NCI-H1694 treated with DMSO at 0.1 percent for 48 hours (cell line): ENCODE measurements around the gene FOXJ2.
A peak's percentile ranks its signal among the peaks of the same experiment; 100 is the strongest.
"Not testable (repeated sequence)": the region's sequence is repeated elsewhere in the genome, so short reads cannot be mapped to it uniquely, and the experiment has no call there.

ENCODE experiments used
- DNase-seq: peaks from one replicate; lab custom pipeline; 2025; lab: John Stamatoyannopoulos, UW

Gene FOXJ2

DNA sequence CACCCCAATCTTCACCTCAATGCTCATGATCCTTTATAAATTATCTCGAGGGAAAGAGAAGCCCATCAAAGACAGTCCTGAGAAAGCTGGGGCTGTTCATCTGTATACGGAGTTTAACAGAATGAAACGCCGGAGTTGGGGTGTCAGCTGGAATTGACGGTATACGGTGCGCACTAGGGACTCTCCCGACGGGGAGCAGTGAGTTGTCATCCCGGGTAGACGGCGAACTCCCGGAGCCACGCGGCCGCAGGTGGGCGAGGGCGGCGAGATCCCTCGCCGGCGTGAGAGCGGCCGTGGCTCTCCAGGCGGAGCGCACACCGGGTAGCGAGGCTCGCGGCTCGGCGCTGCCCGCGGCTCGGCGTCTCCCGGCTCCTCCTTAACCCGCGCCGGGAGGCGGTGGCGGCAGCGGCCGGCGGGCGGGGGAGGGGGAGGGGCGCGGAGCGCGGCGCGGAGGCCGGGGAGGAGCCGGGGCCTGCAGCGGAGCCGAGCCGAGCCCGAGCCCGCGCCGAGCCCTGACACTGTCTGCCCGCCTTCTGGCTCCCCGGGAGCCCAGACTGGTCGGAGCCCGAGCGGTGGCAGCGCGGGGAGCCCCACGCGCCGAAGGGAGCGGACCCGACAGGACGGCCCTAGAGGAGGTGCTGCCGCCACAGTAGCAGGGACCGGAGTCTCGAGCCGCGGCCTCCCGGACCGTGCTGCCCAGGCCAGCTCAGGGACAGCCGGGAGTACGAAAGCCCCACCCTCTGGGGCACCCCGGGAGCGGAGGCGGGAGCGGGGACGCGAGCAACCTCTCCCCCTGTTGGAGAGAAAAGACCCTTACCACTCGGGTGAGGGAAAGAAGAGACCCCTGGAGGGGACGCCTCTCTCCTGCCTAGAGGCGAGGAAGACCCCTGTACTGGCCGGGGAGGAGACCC is at the start of gene FOXJ2:
Gene FOXJ2, plus strand, starts transcription at position 475 of the 911 bp plus-strand sequence. CDS start 7,117 bp downstream, outside the sequence.
- DNase-seq, result peak; percentile 29

DNA sequence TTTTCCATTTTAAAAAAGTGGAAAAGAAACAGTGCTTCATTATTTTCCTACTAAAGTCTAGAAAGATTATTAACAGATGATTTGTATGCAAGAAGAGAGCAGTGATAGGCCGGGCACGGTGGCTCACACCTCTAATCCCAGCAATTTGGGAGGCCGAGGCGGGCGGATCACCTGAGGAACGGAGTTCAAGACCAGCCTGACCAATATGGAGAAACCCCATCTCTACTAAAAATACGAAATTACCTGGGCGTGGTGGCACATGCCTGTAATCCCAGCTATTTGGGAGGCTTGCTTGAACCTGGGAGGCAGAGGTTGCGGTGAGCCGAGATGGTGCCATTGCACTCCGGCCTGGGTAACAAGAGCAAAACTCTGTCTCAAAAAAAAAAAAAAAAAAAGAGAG is 49.5 kb upstream of the FOXJ2 start:
- not testable (repeated sequence) for DNase-seq

DNA sequence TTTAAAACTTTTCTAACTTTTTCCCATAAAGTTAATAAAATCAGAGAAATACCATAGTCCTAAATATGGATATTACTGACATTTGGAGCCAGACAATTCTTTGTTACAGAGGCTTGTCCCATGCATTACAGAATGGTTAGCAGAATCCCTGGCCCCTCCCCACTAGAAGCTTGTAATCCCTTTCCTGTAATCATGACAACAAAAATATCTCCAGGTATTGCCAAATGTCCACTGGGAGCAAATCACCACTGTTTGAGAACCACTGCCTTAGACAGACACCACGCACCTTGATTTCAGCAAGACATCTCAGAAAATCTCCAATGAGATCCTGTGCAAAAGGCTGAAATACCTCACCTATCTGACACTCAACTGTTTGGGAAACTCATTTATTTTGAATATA is 49.1 kb upstream of the FOXJ2 start:
- not testable (repeated sequence) for DNase-seq

DNA sequence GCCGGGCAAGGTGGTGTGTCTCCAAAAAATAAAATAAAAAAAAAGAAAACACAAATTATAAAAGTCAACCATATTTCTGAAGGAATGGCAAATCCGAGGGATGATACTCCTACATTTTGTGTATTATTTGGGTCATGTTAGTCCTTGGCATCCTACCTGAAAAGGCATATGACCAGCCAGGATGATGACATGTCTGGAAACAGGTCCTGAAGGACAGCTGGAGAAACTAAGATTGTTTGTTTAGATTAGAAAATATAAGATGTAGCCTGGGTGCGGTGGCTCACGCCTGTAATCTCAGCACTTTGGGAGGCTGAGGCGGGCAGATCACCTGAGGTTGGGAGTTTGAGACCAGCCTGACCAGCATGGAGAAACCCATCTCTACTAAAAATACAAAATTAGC is 47.6 kb upstream of the FOXJ2 start:
- no peak for DNase-seq

DNA sequence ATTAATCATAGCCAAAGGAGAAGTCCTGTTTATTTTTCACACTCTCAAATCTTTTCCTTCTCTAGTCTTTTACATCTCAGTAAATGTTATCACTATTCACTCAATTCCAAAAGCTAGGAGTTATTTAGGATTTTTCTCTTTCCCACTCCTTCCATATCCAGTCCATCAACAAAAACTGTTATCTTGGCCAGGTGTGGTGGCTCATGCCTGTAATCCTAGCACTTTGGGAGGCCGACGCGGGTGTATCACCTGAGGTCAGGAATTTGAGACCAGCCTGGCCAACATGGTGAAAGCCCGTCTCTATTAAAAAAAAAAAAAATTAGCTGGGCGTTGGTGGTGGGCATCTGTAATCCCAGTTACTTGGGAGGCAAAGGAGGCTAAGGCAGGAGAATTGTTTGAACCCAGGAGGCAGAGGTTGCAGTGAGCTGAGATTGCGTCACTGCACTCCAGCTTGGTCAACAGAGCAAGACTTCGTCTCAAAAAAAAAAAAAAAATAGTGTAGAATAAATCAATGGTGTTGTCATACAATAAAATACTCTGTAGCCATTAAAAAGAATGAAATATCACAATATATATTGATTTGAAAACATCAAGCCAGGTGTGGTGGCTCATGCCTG is 46.6 kb upstream of the FOXJ2 start:
- DNase-seq, result no peak

DNA sequence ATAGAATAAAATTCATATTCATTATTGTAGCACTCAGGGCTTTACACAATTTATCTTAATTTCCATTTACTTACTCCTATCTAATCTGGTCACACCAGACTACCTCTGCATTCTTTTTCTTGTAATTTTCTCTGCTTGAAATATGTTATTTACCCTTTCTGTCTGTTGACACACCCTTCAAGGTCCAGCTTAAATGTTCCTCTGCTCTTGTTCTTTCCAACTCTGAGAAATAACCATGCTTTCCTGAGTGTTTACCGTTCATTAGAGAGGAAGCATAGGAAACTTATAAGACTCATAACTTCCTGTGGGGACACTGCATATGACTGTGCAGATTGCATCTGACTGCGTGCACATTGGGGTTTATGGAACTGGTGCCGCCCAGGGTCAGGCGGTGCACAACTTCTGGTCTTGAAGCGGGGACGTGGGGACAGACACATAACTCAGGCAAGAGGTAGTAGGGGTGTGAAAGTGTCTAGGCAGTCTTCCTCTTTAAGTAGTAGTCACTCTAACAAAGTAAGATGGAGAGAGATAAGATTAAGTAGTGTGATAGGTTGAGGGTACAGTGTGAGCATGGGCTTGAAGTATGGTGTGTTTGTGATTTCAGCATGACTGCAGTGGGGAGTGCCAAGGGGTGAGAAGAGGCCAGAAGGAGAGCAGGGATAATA is 42.6 kb upstream of the FOXJ2 start:
- no peak for DNase-seq

DNA sequence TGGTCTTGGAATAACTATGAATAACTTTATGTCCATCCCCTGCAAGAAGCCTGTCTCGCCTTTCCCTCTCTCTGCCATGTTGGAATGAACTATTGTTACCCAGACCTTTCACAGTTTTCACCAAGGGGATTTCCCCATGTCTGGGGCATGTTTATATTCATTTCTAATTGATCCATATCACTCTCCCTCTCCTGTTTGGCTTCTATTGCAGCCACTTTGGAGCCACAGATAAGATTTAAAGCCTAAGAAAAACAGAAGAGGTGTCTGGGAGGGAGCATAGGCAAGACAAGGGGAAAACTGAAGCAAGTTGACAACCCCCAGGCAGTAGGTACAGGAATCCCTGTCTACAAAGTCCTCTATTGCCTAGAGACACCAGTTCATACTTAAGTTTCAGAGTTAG is 41.0 kb upstream of the FOXJ2 start:
- no peak for DNase-seq

DNA sequence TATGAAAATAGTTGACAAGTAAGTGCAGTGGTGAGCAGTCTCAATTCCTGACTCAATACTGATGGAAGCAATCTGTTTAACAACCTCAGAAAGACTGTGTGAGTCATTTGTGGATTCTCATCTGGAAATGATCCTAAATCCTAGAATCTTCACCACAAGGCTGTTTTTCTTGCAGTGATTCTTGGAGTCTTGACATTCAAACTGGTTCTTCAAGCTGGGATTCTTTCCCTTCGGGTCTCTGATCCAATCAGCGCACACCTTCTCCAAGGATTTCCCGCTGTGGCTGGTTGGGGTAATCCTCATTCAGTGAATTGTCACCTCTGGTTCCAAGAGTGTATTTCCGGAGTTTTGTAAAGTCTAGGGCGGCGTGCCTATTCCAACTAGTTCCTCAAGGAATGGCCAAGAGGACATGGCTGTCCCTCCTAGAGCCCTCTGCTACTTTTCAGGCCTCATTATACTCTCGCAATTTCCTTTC is 37.7 kb upstream of the FOXJ2 start:
- DNase-seq, result no peak

DNA sequence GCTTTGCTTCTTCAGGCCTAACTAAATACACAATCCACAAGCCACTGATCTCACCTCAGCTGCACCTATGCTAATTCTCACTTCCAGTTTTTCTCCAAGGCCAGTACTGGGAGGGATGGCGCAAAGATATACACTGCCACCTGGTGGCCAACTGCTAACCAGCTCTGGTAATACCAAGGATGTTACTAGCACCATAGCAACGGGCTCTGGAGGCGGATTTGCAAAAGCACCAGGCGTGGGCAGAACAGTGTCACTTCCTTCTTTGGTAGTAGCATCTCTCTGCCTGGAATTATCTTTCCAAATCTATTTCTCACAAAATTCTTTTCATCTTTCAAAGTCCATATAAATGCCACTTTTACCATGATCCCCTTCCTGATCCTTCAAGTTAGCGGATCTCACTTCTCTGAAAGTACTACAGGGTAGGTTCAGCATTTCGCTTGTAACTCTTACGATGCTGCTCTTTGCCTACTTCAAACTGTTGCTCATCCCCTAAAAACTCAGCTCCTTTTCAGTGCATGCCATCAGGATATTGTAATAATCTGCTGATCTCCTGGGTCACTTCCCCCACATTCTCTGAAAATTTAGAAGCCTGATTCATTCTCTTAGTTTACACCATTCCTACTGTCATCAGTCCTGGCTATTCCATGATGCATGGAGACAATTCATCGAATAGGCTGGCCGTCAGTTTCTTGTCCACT is 37.1 kb upstream of the FOXJ2 start:
- DNase-seq, result peak; percentile 27

DNA sequence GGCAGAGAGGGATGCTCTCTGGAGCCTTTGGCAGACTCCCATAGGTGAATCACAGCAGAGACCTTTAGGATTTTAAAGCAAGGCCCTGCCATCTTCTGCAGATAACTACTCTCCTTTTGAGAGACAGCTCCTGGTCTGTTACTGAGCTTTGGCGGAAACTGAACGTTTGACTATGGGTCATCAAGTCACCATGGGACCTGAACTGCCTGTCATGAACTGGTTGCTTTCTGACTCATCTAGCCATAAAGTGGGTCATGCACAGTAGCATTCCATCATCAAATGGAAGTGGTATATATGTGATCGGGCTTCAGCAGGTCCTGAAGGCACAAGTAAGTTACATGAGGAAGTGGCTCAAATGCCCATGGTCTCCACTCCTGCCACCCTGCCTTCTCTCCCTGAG is 31.7 kb upstream of the FOXJ2 start:
- DNase-seq, result not testable (repeated sequence)

DNA sequence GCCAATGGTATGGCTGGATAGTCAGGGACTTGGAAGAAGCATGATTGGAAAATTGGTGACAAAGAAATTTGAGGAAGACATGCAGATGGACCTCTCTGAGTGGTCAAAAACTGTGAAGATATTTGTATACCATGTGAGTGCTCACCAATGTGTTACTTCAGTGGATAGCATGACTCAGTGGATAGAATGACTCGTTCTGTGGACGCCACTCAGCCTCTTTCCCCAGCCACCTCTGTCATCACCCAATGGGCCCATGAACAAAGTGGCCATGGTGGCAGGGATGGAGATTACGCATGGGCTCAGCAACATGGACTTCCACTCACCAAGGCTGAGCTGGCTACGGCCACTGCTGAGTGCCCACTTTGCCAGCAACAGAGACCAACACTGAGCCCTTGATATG is 31.0 kb upstream of the FOXJ2 start:
- DNase-seq, result not testable (repeated sequence)

DNA sequence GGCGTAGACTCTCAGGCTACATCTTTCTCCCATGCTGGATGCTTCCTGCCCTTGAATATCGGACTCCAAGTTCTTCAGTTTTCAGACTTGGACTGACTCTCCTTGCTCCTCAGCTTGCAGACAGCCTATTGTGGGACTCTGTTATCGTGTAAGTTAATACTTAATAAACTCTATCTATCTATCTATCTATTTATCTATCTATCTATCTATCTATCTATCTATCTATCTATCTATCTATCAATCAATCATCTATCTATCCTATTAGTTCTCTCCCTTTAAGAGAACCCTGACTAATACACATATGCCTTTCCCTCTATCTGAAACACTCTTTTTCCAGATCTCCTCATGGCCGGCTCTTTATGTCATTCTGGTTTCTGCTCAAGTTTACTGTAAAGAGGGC is 27.6 kb upstream of the FOXJ2 start:
- DNase-seq, result not testable (repeated sequence)

DNA sequence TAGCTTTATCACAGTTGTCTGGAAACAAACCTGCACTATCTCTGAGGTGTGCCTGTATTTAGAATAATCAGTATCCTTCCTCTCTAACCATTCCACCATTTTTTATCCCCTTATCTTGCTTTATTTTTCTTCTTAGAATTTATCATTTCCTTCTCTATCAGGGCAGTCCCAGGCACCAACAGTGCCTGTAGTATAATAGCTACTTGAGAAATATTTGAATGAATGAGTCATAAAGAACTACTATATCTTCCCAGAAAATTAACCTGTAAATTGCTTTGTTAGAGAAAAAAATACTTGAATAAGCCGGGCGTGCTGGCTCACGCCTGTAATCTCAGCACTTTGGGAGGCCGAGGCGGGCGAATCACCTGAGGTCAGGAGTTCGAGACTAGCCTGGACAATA is 21.2 kb upstream of the FOXJ2 start:
- DNase-seq, result no peak

DNA sequence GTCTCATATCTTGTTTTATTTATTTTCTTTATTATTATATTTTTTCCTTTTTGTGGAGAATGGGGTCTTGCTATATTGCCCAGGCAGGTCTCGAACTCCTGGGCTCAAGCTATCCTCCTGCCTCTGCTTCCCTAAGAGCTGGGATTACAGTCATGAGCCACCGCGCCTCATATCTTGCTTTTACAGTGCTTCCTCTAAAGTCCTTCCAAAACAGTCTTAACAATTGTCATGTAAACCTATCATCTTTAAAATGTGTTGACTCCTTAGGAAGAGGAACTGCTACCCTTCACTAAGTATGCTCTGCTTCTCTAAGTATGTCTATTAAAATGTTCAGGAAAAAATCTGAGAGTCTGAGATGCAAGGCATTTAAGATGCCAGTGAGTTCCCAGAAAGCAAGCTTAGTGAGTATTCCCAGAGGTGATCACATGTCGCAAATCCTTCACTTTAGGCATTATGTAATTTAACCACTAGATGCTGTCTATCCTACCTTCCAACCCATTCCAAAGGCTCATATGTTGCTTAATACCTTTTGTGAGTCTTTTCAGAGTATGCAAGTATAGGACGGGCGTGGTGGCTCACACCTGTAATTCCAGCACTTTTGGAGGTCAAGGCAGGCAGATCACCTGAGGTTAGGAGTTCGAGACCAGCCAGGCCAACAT is 19.7 kb upstream of the FOXJ2 start:
- no peak for DNase-seq

DNA sequence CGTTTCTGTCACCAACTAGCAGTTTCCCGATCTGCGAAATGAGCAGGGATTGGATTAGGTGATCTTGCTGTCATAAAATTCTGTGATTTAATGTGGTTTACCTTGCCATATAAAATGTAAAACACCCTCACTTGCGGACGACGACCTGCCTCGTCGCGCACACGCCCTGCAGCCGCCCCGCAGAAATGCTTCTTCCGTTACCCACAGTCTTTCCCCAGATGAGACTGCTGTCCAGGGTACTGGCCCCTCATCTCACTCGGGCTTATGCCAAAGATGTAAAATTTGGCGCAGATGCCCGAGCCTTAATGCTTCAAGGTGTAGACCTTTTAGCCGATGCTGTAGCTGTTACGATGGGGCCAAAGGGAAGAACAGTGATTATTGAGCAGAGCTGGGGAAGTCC is 17.7 kb upstream of the FOXJ2 start:
- no peak for DNase-seq

DNA sequence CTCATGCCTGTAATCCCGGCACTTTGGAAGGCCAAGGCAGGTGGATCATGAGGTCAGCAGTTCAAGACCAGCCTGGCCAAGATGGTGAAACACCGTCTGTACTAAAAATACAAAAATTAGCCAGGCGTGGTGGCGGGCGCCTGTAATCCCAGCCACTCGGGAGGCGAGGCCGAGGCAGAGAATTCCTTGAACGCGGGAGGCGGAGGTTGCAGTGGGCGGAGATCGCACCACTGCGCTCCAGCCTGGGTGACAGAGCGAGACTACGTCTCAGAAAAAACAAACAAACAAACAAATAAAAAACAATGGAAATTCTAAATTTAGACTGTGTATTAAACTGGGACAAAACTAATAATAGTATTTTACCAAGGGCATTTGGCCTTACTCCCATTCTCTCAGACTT is 14.3 kb upstream of the FOXJ2 start:
- DNase-seq, result not testable (repeated sequence)

DNA sequence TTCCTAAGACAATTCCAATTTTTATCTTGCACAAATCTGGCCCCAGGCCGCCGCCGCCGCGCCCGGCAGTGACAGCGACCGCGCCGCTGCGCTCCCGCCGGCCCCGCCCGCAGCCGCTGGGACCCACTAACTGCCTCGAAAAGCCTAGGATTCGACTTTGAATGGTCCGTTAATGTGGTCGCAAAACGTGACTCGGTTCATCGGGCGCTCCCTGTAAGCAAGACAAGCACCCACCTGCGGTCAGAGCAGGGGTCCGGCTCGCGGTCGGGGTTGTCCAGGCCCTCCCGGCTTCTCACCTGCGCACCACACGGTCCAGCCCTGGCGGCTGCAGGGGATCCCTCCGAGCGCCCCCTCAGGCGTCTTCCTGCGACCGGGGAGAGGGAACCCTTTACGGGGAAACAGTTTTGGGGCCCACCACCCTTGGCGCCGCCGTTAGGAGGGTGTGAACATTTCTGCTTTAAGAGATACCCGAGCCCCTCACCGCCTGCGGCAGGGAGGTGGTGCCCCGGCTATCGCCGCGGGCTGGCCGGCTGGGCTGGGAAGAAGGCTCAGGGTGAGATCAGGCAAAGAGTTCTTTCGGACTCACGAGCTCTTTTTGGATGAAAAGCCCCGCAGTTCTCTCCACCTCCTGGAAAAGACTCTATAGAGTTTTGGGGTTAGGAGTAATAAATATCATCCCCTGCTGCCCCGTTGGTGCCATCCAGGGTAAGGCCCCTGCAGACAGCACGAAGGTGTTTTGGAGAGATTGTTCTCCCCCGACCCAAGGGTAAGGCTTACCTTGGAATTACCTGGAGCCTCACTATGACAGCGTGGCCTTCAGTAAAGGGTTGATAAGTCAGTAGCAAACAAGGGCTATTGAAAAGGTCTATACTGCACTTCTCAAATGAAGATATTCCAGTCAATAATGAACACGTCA is 13.6 kb upstream of the FOXJ2 start:
- DNase-seq, result no peak

DNA sequence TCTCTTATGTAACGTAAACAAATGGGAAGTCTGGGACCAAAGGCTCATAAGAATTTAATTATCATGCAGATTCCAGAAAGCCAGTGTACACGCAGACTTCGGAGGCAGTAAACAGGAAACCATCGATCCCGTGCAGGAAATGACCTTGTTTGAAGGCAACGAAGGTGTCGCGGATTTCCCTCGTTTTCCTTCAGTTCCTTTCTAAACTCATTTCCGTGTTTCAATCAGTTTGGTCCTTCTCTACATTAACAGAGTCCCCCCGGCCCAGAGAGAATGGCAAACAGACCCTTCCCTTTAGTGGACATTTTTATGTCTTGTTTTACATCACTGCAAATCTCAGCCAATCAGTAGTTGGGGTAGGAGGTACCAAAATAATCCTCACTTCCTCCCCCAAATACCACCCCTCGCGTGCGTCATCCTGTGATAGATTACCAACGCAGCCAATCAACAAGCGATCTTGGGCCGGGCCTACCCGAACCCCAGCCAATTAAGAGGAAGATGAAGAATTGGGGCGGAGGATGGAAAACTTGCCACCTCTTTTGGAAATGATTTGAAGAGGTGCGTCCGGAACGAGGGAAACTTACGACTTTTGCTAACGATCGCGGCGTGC is 6.1 kb upstream of the FOXJ2 start:
- peak; percentile 98 for DNase-seq

DNA sequence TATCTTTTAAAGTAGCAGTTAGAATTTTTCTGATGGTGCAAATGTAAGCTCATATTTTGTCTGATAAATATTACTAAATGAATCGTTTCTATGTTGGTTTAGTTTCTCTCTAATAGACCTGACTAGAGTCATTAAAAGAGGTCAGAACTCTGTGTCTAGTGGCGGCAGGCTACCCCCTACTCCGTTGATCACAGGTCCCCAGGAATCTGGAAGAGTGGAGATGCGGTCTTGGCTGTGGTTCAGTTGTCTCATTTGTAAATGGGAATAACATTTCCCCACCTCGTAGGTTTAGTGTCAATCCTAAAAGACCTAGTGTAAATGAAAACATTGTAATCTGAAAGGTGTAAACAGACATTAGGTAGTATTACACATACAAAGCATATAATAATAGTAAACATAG is 4.7 kb upstream of the FOXJ2 start:
- DNase-seq, result no peak

DNA sequence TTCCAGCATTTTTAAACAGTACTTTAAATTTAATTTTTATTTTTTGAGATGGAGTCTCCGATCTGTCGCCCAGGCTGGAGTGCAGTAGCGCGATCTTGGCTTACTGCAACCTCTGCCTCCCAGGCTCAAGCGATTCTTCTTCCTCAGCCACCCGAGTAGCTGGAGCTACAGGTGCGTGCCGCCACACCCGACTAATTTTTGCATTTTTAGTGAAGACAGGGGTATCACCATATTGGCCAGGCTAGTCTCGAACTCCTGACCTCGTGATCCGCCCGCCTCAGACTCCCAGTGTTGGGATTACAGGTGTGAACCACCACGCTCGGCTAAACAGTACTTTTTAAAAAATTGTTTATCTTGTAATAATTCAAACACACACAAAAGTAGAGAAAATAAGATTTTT is 4.2 kb upstream of the FOXJ2 start:
- DNase-seq, result no peak
